H1 (cell line): ENCODE results near the gene C1orf87. TPM values are rescaled to one million over a fixed set of nuclear protein-coding genes. Genes with fewer than 3 reads are reported as not detected.

Experiments
- CTCF ChIA-PET: fragments of 300-600 bp; sonication (Branson Sonifier 250); formaldehyde crosslinking; loops from one replicate; lab custom pipeline; 2021; ENCODE audit not compliant: partially characterized antibody; lab: Charles Lee
- POLR2A ChIA-PET: fragments of 300-600 bp; sonication (Branson Sonifier 250); formaldehyde crosslinking; loops from one replicate; lab custom pipeline; 2021; ENCODE audit warnings: inconsistent platforms; ENCODE audit not compliant: partially characterized antibody; lab: Charles Lee
- DNase-seq, 2 experiments: peaks; one replicate each; pipeline versions ENCODE4 v3.0.0 to v3.0.0-alpha.2; 2010 to 2022; ENCODE audit warnings: low spot score in 2 of 2, low read depth in 1 of 2, mixed read lengths in 1 of 2
- FAIRE-seq: peaks from 2 replicates; lab custom pipeline; 2011; peaks lifted over from hg19 to GRCh38; lab: Jason Lieb, UNC
- H2AFZ ChIP-seq: 2 replicates; pipeline ENCODE4 v1.8.1; 2012; ENCODE audit warnings: low read length, inconsistent platforms
- H2AK5ac ChIP-seq: 2 replicates; pipeline ENCODE4 v1.6.1; 2013; ENCODE audit warnings: low read depth, low read length
- H2BK120ac ChIP-seq: replicated peaks from 2 replicates; pipeline ENCODE3; 2013; ENCODE audit warnings: low read depth, low read length, inconsistent platforms
- H2BK12ac ChIP-seq: 2 replicates; pipeline ENCODE4 v1.6.1; 2013; ENCODE audit warnings: low read depth, low read length
- H2BK15ac ChIP-seq: 2 replicates; pipeline ENCODE4 v1.6.1; 2013; ENCODE audit warnings: low read length
- H2BK20ac ChIP-seq: 2 replicates; pipeline ENCODE4 v1.6.1; 2013; ENCODE audit warnings: low read length
- H2BK5ac ChIP-seq: 2 replicates; pipeline ENCODE4 v1.6.1; 2013; ENCODE audit warnings: low read depth, low read length
- H3K14ac ChIP-seq: 2 replicates; pipeline ENCODE4 v1.6.1; 2013; ENCODE audit warnings: inconsistent platforms; ENCODE audit not compliant: insufficient read length
- H3K18ac ChIP-seq: 2 replicates; pipeline ENCODE4 v1.6.1; 2013; ENCODE audit warnings: low read length; ENCODE audit errors: extremely low read depth
- H3K23ac ChIP-seq: 2 replicates; pipeline ENCODE4 v1.6.1; 2013; ENCODE audit warnings: inconsistent platforms; ENCODE audit not compliant: insufficient read length
- H3K23me2 ChIP-seq: 2 replicates; pipeline ENCODE4 v1.6.1; 2013; ENCODE audit warnings: low read depth, low read length
- H3K27ac ChIP-seq: 2 replicates; pipeline ENCODE4 v1.6.1; 2011; ENCODE audit warnings: low read depth, low read length, inconsistent platforms
- H3K27me3 ChIP-seq, 4 experiments: replicated peaks in 1 of 4; 1 replicate in 1 of 4; 2 replicates in 3 of 4; pipeline versions ENCODE4 v1.6.1 to v1.8.1; 2011 to 2013; ENCODE audit warnings: low read length in 3 of 4, mild to moderate bottlenecking in 3 of 4, inconsistent platforms in 2 of 4, mixed read lengths in 2 of 4, moderate library complexity in 1 of 4; ENCODE audit not compliant: control insufficient read depth in 3 of 4, insufficient read depth in 3 of 4; ENCODE audit errors: extremely low read depth in 1 of 4
- H3K36me3 ChIP-seq, 4 experiments: 2 replicates each; pipeline versions ENCODE4 v1.6.1 to v1.8.1; 2011 to 2013; ENCODE audit warnings: mild to moderate bottlenecking in 4 of 4, low read length in 3 of 4, moderate library complexity in 2 of 4, control low read depth in 1 of 4, inconsistent platforms in 1 of 4; ENCODE audit not compliant: insufficient read depth in 4 of 4, control insufficient read depth in 2 of 4
- H3K4ac ChIP-seq: replicated peaks from 2 replicates; pipeline ENCODE3; 2013; ENCODE audit warnings: low read length, low read depth, mixed read lengths, inconsistent platforms; ENCODE audit not compliant: insufficient read length
- H3K4me1 ChIP-seq, 4 experiments: replicated peaks in 1 of 4; 1 replicate in 1 of 4; 2 replicates in 3 of 4; pipeline versions ENCODE4 v1.6.1 to v1.8.1; 2011 to 2013; ENCODE audit warnings: low read length in 3 of 4, inconsistent platforms in 2 of 4, mixed read lengths in 1 of 4; ENCODE audit not compliant: insufficient read depth in 4 of 4, control insufficient read depth in 3 of 4
- H3K4me2 ChIP-seq, 2 experiments: 2 replicates each; pipeline versions ENCODE4 v1.6.1 to v1.8.1; 2011 to 2013; ENCODE audit warnings: low read depth in 2 of 2, low read length in 2 of 2, control low read depth in 1 of 2, inconsistent platforms in 1 of 2, mild to moderate bottlenecking in 1 of 2; ENCODE audit not compliant: insufficient read depth in 1 of 2
- H3K4me3 ChIP-seq, 4 experiments: fragments of 200-600, 300-600 bp in 1 of 4; sonication (generic), shearing (Covaris generic), sonication (Bioruptor Twin) in 1 of 4; 2 replicates each; pipeline versions ENCODE4 v1.5.1 to v1.8.1; 2011 to 2016; ENCODE audit warnings: low read length in 4 of 4, low read depth in 3 of 4, control low read depth in 2 of 4, inconsistent platforms in 2 of 4, mild to moderate bottlenecking in 2 of 4, mixed read lengths in 1 of 4, moderate library complexity in 1 of 4; ENCODE audit not compliant: insufficient read depth in 2 of 4; ENCODE audit errors: extremely low read depth in 1 of 4
- H3K56ac ChIP-seq: replicated peaks from 2 replicates; pipeline ENCODE3; 2013; ENCODE audit warnings: low read depth, mild to moderate bottlenecking, mixed read lengths, low read length, inconsistent platforms; ENCODE audit not compliant: insufficient read length
- H3K79me1 ChIP-seq: 2 replicates; pipeline ENCODE4 v1.6.1; 2013; ENCODE audit warnings: low read depth, low read length, control low read depth
- H3K79me2 ChIP-seq, 2 experiments: 2 replicates each; pipeline versions ENCODE4 v1.6.1 to v1.8.1; 2012 to 2013; ENCODE audit warnings: low read length in 2 of 2, mild to moderate bottlenecking in 2 of 2, inconsistent platforms in 1 of 2; ENCODE audit not compliant: insufficient read depth in 2 of 2, control insufficient read depth in 1 of 2
- H3K9ac ChIP-seq, 4 experiments: replicated peaks in 1 of 4; 1 replicate in 1 of 4; 2 replicates in 3 of 4; pipeline versions ENCODE4 v1.6.1 to v1.8.1; 2011 to 2013; ENCODE audit warnings: low read depth in 3 of 4, low read length in 3 of 4, control low read depth in 2 of 4, mild to moderate bottlenecking in 2 of 4, moderate library complexity in 2 of 4, inconsistent platforms in 1 of 4; ENCODE audit errors: extremely low read depth in 1 of 4
- H3K9me3 ChIP-seq, 2 experiments: 2 replicates each; pipeline versions ENCODE4 v1.6.1 to v1.8.1; 2012 to 2013; ENCODE audit warnings: mild to moderate bottlenecking in 2 of 2, moderate library complexity in 2 of 2, control low read depth in 1 of 2, inconsistent platforms in 1 of 2, low read depth in 1 of 2, low read length in 1 of 2, mixed read lengths in 1 of 2; ENCODE audit not compliant: insufficient read depth in 2 of 2
- H4K20me1 ChIP-seq, 2 experiments: replicated peaks in 1 of 2; 2 replicates each; pipeline versions ENCODE3 to v1.8.1; 2011 to 2013; ENCODE audit warnings: inconsistent platforms in 2 of 2, low read length in 2 of 2, mild to moderate bottlenecking in 1 of 2; ENCODE audit not compliant: insufficient read depth in 2 of 2, control insufficient read depth in 1 of 2
- H4K5ac ChIP-seq: 2 replicates; pipeline ENCODE4 v1.6.1; 2013; ENCODE audit warnings: low read length, low read depth, mixed read lengths, inconsistent platforms; ENCODE audit not compliant: insufficient read length
- H4K8ac ChIP-seq: 2 replicates; pipeline ENCODE4 v1.8.0; 2013; ENCODE audit warnings: mild to moderate bottlenecking, moderate library complexity, low read length, inconsistent platforms; ENCODE audit not compliant: insufficient read depth; ENCODE audit errors: extremely low read depth
- H4K91ac ChIP-seq: replicated peaks from 2 replicates; pipeline ENCODE3; 2013; ENCODE audit warnings: low read length, mixed read lengths, inconsistent platforms; ENCODE audit not compliant: insufficient read length
- NRF1 ChIP-seq: IDR thresholded peaks from 2 replicates; pipeline ENCODE4 v1.6.1; 2011; ENCODE audit warnings: mild to moderate bottlenecking, low read depth, low read length, improper control_type of control experiment
- SIN3A ChIP-seq, 2 experiments: IDR thresholded peaks in 1 of 2; conservative IDR thresholded peaks in 1 of 2; 2 replicates each; pipeline ENCODE4 v1.6.1; 2011 to 2012; ENCODE audit warnings: low read length in 2 of 2, improper control_type of control experiment in 1 of 2, low read depth in 1 of 2, mild to moderate bottlenecking in 1 of 2
- ZNF274 ChIP-seq: IDR thresholded peaks from 2 replicates; pipeline ENCODE4 v1.7.0; 2012; ENCODE audit warnings: low read length, borderline replicate concordance; ENCODE audit errors: extremely low read depth
- WGBS, 2 experiments: shearing (Covaris generic) in 1 of 2; methylation state at CpG; one replicate each; pipeline versions ENCODE4 v1.1.6 to v1.1.7; 2013 to 2015; ENCODE audit warnings: low lambda C conversion rate in 2 of 2, mixed read lengths in 2 of 2, inconsistent platforms in 1 of 2, low coverage in 1 of 2, missing lambda C conversion rate in 1 of 2; ENCODE audit not compliant: insufficient replicate concordance in 2 of 2, insufficient coverage in 1 of 2, insufficient read length in 1 of 2; ENCODE audit errors: extremely low coverage in 1 of 2, missing lambda C conversion rate in 1 of 2; 5-methylcytosine and 5-hydroxymethylcytosine counted together
- polyA plus RNA-seq, 7 experiments: library from polyadenylated mRNA; depleted of rRNA in 3 of 7; stranded (reverse) in 5 of 7; unstranded in 2 of 7; fragments of >200 nt in 5 of 7; fragments of 200-250 nt in 2 of 7; gene quantifications; 1 replicate in 5 of 7; 2 replicates in 1 of 7; 4 replicates in 1 of 7; pipeline versions ENCODE4 v1.2.1 to v1.2.3, GENCODE V29; 2011 to 2013; ENCODE audit warnings: missing spikeins in 2 of 7, mixed read lengths in 2 of 7
- total RNA-seq: library from RNA; stranded (reverse); fragmentation: NEBNext Ultra II Directional; extraction: Animal tissue kit (Norgen Biotek cat#: 25700); gene quantifications from 2 replicates; pipeline ENCODE4 v1.2.1, GENCODE V29; 2021
- TF ChIP-seq, protein P1 (sequence below): IDR thresholded peaks from 2 replicates; pipeline ENCODE4 v1.6.1; 2012; ENCODE audit warnings: inconsistent platforms

Gene C1orf87
- total and polyA plus RNA-seq, 2 of the 8 experiments (the other 6 are each of a cell fraction or from before 2014, with no cell fraction given) = 0.41 TPM; not detected in 1

DNA sequence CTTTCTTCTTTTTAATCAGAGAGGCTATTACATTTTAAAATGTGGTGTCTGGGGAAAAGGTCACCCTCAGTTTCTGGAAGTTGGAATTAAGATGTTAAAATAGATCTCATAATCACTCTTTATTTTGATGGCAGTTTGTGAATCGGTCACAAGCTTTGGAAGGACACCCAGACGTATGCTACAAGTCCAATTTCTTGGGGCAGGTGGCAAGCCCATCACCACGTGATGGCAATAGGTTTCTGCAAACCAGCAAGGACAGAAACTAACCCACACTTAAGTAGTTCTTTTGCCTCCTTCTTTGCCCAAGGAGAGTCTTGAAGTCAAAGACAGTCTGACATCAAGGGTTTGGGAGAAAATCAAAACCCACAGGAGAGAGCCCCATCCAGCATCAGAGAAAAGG lies 72.9 kb downstream of the C1orf87 start:
- Histone ChIP-seq H2BK120ac (no peak overlapping the region), H3K27ac (no peak overlapping the region), H2BK20ac (no peak overlapping the region), H3K79me2 (no peaks in the 10 kb centered on the region), H2AFZ (no peak overlapping the region), H3K56ac (no peak overlapping the region), H4K20me1 (no peaks in the 10 kb centered on the region), H3K4ac (no peak overlapping the region), H3K4me2 (no peak overlapping the region), H2BK5ac (no peak overlapping the region), H3K36me3 (no peaks in the 10 kb centered on the region), H4K5ac (no peak overlapping the region), H3K14ac (no peak overlapping the region), H2BK15ac (no peak overlapping the region), H3K18ac (no peak overlapping the region), H3K79me1 (no peaks in the 10 kb centered on the region), H4K91ac (no peak overlapping the region), H2BK12ac (no peak overlapping the region), H3K9me3 (no peaks in the 10 kb centered on the region), H3K27me3 (no peaks in the 10 kb centered on the region), H3K23ac (no peak overlapping the region), H3K4me3 (no peak overlapping the region), H2AK5ac (no peak overlapping the region), H3K4me1 (peaks cover 3 to 14% (median 6%) of the 10 kb centered on the region in 4 experiments; a peak in 4 of 7 replicates), H3K9ac (no peak overlapping the region), H4K8ac (no peak overlapping the region), H3K23me2 (no peaks in the 10 kb centered on the region)
- ChIA-PET POLR2A (no interaction called here), CTCF (interaction anchor here (0.6 kb wide), 1 partner anchor 1252 kb away, joined by 4 read pairs; no protein-coding TSS in a partner anchor)
- FAIRE-seq (no peak), DNase-seq (no peak)
- TF ChIP-seq SIN3A (conservative IDR thresholded peaks at IDR 0.05 in 1 of 2, IDR thresholded peaks at IDR 0.05 in 1 of 2; ENCODE audit: low read depth in 1 of 2, low read length in 2 of 2) = no peak
- TF ChIP-seq NRF1 = no peak
- TF ChIP-seq, protein P1, sequence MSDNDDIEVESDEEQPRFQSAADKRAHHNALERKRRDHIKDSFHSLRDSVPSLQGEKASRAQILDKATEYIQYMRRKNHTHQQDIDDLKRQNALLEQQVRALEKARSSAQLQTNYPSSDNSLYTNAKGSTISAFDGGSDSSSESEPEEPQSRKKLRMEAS = no peak
- no peak for TF ChIP-seq ZNF274
- 98% methylated on average over 3 of the region's 3 CpGs; no CpG with 5 or more reads in 1 of the 2 experiments for WGBS, 2 experiments
